HepG2 (cell line): ENCODE data around the gene PCDH12. TPM values are rescaled to one million over a fixed set of nuclear protein-coding genes. Genes with fewer than 3 reads are reported as not detected.
A peak's percentile ranks its signal among the peaks of the same experiment; 100 is the strongest.

Experiments
- CHCHD3 ChIP-seq: sonication (generic); formaldehyde crosslinking; IDR thresholded peaks from 2 replicates; pipeline ENCODE4 v1.8.0; 2022; ENCODE audit warnings: mild to moderate bottlenecking, missing genetic modification reagents, moderate library complexity
- DNMT3B ChIP-seq: conservative IDR thresholded peaks from 2 replicates; pipeline ENCODE4 v1.6.1; 2016; ENCODE audit warnings: missing biosample characterization, control low read depth
- DZIP1 ChIP-seq: sonication (generic); formaldehyde crosslinking; IDR thresholded peaks from 2 replicates; pipeline ENCODE4 v1.5.0; 2020; ENCODE audit warnings: mild to moderate bottlenecking, missing genetic modification reagents
- EED ChIP-seq: sonication (generic); formaldehyde crosslinking; IDR thresholded peaks from 2 replicates; pipeline ENCODE4 v1.5.0; 2020; ENCODE audit warnings: mild to moderate bottlenecking, missing genetic modification reagents
- FOXO1 ChIP-seq: sonication (generic); formaldehyde crosslinking; IDR thresholded peaks from 2 replicates; pipeline ENCODE4 v1.4.0; 2020; ENCODE audit warnings: missing genetic modification reagents
- HOXA3 ChIP-seq: sonication (generic); formaldehyde crosslinking; IDR thresholded peaks from 2 replicates; pipeline ENCODE4 v1.5.0; 2020; ENCODE audit warnings: missing genetic modification reagents
- STAT5B ChIP-seq: sonication (generic); formaldehyde crosslinking; IDR thresholded peaks from 2 replicates; pipeline ENCODE4 v1.4.0; 2020; ENCODE audit warnings: missing genetic modification reagents
- TARDBP ChIP-seq: sonication (generic); formaldehyde crosslinking; IDR thresholded peaks from 2 replicates; pipeline ENCODE4 v1.8.0; 2022; ENCODE audit warnings: mild to moderate bottlenecking, missing genetic modification reagents
- THAP11 ChIP-seq: IDR thresholded peaks from 2 replicates; pipeline ENCODE4 v1.6.1; 2016; ENCODE audit warnings: missing biosample characterization, missing genetic modification reagents
- TMF1 ChIP-seq: sonication (generic); formaldehyde crosslinking; IDR thresholded peaks from 2 replicates; pipeline ENCODE4 v1.8.1; 2022; ENCODE audit warnings: low read depth, missing genetic modification reagents
- ZFP36 ChIP-seq: fragments of 150-350 bp; IDR thresholded peaks from 2 replicates; pipeline ENCODE4 v1.6.1; 2018; ENCODE audit warnings: borderline replicate concordance, low read length, low read depth; ENCODE audit not compliant: partially characterized antibody
- ZMAT5 ChIP-seq: sonication (generic); formaldehyde crosslinking; IDR thresholded peaks from 2 replicates; pipeline ENCODE4 v1.5.0; 2020; ENCODE audit warnings: mild to moderate bottlenecking, low read depth, missing genetic modification reagents, borderline replicate concordance
- ZNF232 ChIP-seq: sonication (generic); formaldehyde crosslinking; IDR thresholded peaks from 2 replicates; pipeline ENCODE4 v1.4.0; 2020; ENCODE audit warnings: missing genetic modification reagents, borderline replicate concordance
- ZNF598 ChIP-seq: sonication (generic); formaldehyde crosslinking; IDR thresholded peaks from 2 replicates; pipeline ENCODE4 v1.5.1; 2020; ENCODE audit warnings: mild to moderate bottlenecking, missing genetic modification reagents, borderline replicate concordance
- ZNF749 ChIP-seq: sonication (generic); formaldehyde crosslinking; IDR thresholded peaks from 2 replicates; pipeline ENCODE4 v1.8.0; 2022; ENCODE audit warnings: mild to moderate bottlenecking, missing genetic modification reagents, moderate library complexity, borderline replicate concordance
- ZSCAN12 ChIP-seq: sonication (generic); formaldehyde crosslinking; IDR thresholded peaks from 2 replicates; pipeline ENCODE4 v1.9.0; 2021; ENCODE audit warnings: mild to moderate bottlenecking, missing genetic modification reagents
- polyA plus RNA-seq, 8 experiments: library from polyadenylated mRNA; depleted of rRNA in 3 of 8; stranded (reverse) in 7 of 8; unstranded in 1 of 8; fragments of >200 nt; fragmentation: Illumina TruSeq in 4 of 8; extraction: Trizol in 4 of 8; gene quantifications; 2 replicates each; pipeline versions ENCODE4 v1.2.1 to v1.2.3, GENCODE V29; 2011 to 2016; ENCODE audit warnings: low read depth in 4 of 8, missing spikeins in 1 of 8, mixed read lengths in 1 of 8; ENCODE audit not compliant: insufficient read depth in 1 of 8
- total RNA-seq, 5 experiments: library from RNA; depleted of rRNA; stranded (reverse); fragments of >200 nt; fragmentation: Illumina TruSeq; extraction: Trizol; gene quantifications; 2 replicates each; pipeline ENCODE4 v1.2.3, GENCODE V29; 2016; ENCODE audit warnings: low read depth in 1 of 5
- TF ChIP-seq, protein P1 (sequence below): sonication (generic); formaldehyde crosslinking; IDR thresholded peaks from 2 replicates; pipeline ENCODE4 v1.9.0; 2021; ENCODE audit warnings: missing genetic modification reagents, borderline replicate concordance
- TF ChIP-seq, protein P2 (sequence below): sonication (generic); formaldehyde crosslinking; IDR thresholded peaks from 2 replicates; pipeline ENCODE4 v1.5.0; 2020; ENCODE audit warnings: mild to moderate bottlenecking, missing genetic modification reagents
- TF ChIP-seq, protein P3 (sequence below): sonication (generic); formaldehyde crosslinking; IDR thresholded peaks from 2 replicates; pipeline ENCODE4 v1.5.0; 2020; ENCODE audit warnings: mild to moderate bottlenecking, missing genetic modification reagents, moderate library complexity

The PCDH12 gene
- total and polyA plus RNA-seq, 2 of the 13 experiments (the other 11 are each of a cell fraction or from before 2014, with no cell fraction given), result not detected

DNA sequence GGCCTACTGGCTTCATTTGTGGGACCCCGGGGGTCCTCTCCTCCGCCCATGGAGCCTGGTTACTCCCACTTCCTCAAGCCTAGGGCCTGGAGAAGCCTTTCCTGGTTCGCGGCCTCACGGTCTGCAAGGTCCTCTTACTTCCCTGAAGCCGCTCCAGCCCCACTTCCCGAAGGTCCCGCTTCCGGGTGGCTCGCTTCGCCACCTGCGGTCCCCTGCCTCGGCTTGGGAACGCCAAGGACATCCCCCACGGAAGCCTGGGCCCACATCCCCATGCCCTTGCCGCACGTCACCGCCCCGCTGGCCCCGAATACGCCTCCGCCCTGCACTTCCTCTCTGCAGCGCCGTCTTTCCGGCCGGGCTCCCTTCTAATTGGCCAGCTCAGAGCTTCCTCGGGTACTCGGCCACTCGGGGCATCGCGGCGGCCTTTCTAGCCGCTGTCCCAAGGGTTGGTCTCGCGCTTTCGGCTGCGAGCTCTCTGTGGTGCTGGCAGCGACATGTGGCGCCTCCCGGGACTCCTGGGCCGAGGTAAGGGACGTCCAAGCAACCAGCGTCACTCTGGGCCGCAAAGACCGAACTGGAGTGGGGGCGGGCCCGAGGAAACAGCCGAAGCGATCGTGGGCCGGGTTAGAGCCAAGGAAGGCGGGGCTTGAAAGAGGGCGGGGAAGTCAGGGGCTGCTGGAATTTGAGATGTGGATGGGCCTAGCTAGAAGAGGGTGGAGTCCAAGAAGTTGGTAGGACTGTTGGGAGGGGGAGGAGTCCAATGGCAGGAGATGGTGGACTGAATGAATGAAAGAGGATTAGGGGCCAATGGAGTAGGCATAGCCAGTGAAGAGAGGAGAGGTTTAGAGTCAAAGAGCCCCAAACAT lies 34.3 kb downstream of the PCDH12 start, which contains the start of gene DELE1 (continued):
- TF ChIP-seq DZIP1 (CRISPR knock-in tag) (no peak), DNMT3B (CRISPR knock-in tag) (no peak), HOXA3 (peak; percentile 84; the same call in 1 of the 2 replicates), CHCHD3 (CRISPR knock-in tag) (no peak), TARDBP (peak; percentile 78), ZSCAN12 (no peak), EED (peak; percentile 94; the same call in 1 of the 2 replicates), ZNF749 (CRISPR knock-in tag) (peak; percentile 77; the same call in 1 of the 2 replicates), ZMAT5 (CRISPR knock-in tag) (no peak), ZFP36 (no peak), ZNF232 (CRISPR knock-in tag) (no peak; the same call in 1 of the 2 replicates), THAP11 (CRISPR knock-in tag) (peak; percentile 88), TMF1 (CRISPR knock-in tag) (peak; percentile 67; the same call in 1 of the 2 replicates), FOXO1 (no peak), ZNF598 (peak; percentile 80), STAT5B (CRISPR knock-in tag) (no peak)
- TF ChIP-seq, protein P1, sequence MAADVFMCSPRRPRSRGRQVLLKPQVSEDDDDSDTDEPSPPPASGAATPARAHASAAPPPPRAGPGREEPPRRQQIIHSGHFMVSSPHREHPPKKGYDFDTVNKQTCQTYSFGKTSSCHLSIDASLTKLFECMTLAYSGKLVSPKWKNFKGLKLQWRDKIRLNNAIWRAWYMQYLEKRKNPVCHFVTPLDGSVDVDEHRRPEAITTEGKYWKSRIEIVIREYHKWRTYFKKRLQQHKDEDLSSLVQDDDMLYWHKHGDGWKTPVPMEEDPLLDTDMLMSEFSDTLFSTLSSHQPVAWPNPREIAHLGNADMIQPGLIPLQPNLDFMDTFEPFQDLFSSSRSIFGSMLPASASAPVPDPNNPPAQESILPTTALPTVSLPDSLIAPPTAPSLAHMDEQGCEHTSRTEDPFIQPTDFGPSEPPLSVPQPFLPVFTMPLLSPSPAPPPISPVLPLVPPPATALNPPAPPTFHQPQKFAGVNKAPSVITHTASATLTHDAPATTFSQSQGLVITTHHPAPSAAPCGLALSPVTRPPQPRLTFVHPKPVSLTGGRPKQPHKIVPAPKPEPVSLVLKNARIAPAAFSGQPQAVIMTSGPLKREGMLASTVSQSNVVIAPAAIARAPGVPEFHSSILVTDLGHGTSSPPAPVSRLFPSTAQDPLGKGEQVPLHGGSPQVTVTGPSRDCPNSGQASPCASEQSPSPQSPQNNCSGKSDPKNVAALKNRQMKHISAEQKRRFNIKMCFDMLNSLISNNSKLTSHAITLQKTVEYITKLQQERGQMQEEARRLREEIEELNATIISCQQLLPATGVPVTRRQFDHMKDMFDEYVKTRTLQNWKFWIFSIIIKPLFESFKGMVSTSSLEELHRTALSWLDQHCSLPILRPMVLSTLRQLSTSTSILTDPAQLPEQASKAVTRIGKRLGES (CRISPR knock-in tag), result no peak
- TF ChIP-seq, protein P2, sequence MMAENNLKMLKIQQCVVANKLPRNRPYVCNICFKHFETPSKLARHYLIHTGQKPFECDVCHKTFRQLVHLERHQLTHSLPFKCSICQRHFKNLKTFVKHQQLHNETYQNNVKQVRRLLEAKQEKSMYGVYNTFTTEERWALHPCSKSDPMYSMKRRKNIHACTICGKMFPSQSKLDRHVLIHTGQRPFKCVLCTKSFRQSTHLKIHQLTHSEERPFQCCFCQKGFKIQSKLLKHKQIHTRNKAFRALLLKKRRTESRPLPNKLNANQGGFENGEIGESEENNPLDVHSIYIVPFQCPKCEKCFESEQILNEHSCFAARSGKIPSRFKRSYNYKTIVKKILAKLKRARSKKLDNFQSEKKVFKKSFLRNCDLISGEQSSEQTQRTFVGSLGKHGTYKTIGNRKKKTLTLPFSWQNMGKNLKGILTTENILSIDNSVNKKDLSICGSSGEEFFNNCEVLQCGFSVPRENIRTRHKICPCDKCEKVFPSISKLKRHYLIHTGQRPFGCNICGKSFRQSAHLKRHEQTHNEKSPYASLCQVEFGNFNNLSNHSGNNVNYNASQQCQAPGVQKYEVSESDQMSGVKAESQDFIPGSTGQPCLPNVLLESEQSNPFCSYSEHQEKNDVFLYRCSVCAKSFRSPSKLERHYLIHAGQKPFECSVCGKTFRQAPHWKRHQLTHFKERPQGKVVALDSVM (CRISPR knock-in tag), result peak; percentile 41; the same call in 1 of the 2 replicates
- TF ChIP-seq, protein P3, sequence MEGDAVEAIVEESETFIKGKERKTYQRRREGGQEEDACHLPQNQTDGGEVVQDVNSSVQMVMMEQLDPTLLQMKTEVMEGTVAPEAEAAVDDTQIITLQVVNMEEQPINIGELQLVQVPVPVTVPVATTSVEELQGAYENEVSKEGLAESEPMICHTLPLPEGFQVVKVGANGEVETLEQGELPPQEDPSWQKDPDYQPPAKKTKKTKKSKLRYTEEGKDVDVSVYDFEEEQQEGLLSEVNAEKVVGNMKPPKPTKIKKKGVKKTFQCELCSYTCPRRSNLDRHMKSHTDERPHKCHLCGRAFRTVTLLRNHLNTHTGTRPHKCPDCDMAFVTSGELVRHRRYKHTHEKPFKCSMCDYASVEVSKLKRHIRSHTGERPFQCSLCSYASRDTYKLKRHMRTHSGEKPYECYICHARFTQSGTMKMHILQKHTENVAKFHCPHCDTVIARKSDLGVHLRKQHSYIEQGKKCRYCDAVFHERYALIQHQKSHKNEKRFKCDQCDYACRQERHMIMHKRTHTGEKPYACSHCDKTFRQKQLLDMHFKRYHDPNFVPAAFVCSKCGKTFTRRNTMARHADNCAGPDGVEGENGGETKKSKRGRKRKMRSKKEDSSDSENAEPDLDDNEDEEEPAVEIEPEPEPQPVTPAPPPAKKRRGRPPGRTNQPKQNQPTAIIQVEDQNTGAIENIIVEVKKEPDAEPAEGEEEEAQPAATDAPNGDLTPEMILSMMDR, result no peak; the same call in 1 of the 2 replicates
